ENCODE data around the gene PRKCQ. TPM values are rescaled to one million over a fixed set of nuclear protein-coding genes. Genes with fewer than 3 reads are reported as not detected.

PRKCQ gene
- total RNA-seq, 2 donors from 2014 or later: 0.41 to 0.42 TPM

DNA sequence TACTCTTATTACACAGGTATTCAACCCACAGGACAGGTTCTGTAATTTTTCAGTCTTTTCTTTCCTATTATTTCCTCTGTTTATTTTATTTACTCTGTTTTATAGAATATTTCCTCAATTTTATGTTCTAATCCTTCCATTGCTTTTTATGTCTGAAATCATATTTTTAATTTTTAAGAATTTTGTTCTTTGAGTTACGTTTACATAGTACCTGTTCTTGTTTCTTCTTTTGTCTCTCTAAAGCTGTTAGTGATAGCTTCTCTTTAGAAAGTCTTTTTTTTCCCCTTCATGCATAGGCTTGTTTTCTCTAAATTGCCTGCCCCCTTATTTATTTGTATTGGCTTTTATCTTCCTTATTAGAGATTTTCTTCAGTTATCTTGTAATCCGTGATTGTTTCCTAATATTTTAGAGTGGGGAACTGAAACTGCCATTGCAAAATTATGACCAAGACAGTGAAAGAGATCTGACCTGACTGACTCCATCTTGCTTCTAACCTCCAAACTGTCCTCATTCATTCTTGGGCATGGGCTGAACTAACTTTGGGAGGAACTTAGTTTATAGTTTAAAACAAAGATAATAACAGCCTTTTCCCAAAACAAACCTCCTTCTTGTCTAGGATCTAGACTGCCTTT lies 189.7 kb downstream of the PRKCQ start:
- H3K36me3 ChIP-seq: peaks cover 4% of the 10 kb centered on the region
- no peak overlapping the region for H3K27ac ChIP-seq
- TF ChIP-seq CTCF (IDR thresholded peaks at IDR 0.05): no peak
- H3K27me3 ChIP-seq (replicated peaks; ENCODE audit: insufficient read depth): no peaks in the 10 kb centered on the region
- H3K4me1 ChIP-seq (ENCODE audit: control insufficient read depth in 1 of 2, low read depth in 2 of 2): no peaks in the 10 kb centered on the region
- peaks cover 3% of the 10 kb centered on the region for H3K9me3 ChIP-seq
- no peak overlapping the region for H3K4me3 ChIP-seq
- no peak for ATAC-seq (ENCODE audit: insufficient number of reproducible peaks, low FRiP score, low read depth)
- DNase-seq (ENCODE audit: low spot score): no peak

DNA sequence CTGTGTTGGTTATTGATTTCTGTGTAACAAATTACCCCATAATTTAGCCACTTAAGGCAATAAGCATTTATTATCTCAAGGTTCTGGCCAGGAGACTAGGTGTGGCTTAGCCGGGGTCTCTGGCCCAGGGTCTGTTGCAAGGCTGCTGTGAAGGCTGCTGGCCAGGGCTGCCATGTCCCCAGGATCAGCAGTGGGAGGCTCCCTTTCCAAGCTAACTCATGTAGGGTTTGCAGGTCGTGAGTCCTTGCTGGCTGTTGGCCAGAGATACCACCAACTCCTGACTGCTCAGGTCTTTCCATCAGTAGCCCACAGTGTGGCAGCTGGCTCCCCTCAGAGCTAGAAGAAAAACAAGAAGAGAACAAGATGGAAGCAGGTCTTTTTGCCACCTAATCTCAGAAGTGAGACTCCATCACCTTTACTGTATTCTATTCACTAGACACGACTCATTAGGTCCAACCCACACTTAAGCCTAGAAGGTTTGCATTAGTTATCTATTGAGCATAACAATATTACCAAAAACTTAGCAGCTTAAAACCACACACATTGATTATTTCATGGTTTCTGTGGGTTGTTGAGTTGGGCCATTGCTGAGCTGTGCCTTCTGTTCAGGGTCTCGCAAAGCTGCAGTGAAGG lies 191.7 kb downstream of the PRKCQ start:
- no peak overlapping the region for H3K27ac ChIP-seq
- TF ChIP-seq CTCF (IDR thresholded peaks at IDR 0.05): no peak
- H3K4me1 ChIP-seq (ENCODE audit: control insufficient read depth in 1 of 2, low read depth in 2 of 2): peaks cover 2 to 7% of the 10 kb centered on the region in 2 donors
- no peak overlapping the region for H3K4me3 ChIP-seq
- H3K36me3 ChIP-seq: no peaks in the 10 kb centered on the region
- no peaks in the 10 kb centered on the region for H3K27me3 ChIP-seq (replicated peaks; ENCODE audit: insufficient read depth)
- DNase-seq (ENCODE audit: low spot score): no peak
- ATAC-seq (ENCODE audit: insufficient number of reproducible peaks, low FRiP score, low read depth): no peak
- peaks cover 3% of the 10 kb centered on the region for H3K9me3 ChIP-seq

DNA sequence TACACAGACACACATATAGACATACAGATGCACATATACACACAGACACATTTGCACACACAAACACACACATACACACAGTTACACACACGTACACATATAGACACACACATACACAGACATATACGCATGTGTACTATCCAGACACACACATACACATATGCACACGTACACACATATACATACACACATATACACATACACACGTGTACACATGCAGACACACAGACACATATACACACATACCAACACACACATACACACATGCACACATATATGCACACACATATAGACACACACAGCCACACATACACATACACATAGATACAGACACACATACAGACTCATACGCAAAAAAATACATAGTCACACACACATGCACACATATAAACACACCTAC lies 193.1 kb downstream of the PRKCQ start:
- no peak for DNase-seq (ENCODE audit: low spot score)
- TF ChIP-seq CTCF (IDR thresholded peaks at IDR 0.05): no peak
- Histone ChIP-seq H3K9me3 (peaks cover 3% of the 10 kb centered on the region), H3K4me1 (ENCODE audit: control insufficient read depth in 1 of 2, low read depth in 2 of 2) (peaks cover 14 to 21% of the 10 kb centered on the region in 2 donors), H3K27ac (no peak overlapping the region), H3K36me3 (no peaks in the 10 kb centered on the region), H3K27me3 (replicated peaks; ENCODE audit: insufficient read depth) (no peaks in the 10 kb centered on the region), H3K4me3 (no peak overlapping the region)
- ATAC-seq (ENCODE audit: insufficient number of reproducible peaks, low FRiP score, low read depth): no peak

GRCh38 chr10:6386346-6386745 lies 193.7 kb downstream of the PRKCQ start:
- Histone ChIP-seq H3K4me1 (ENCODE audit: control insufficient read depth in 1 of 2, low read depth in 2 of 2) (peaks cover 19 to 27% of the 10 kb centered on the region in 2 donors), H3K36me3 (no peaks in the 10 kb centered on the region), H3K27ac (no peak overlapping the region), H3K4me3 (no peak overlapping the region), H3K27me3 (replicated peaks; ENCODE audit: insufficient read depth) (no peaks in the 10 kb centered on the region), H3K9me3 (peaks cover 3% of the 10 kb centered on the region)
- DNase-seq (ENCODE audit: low spot score): no peak
- no peak for TF ChIP-seq CTCF (IDR thresholded peaks at IDR 0.05)
- ATAC-seq (ENCODE audit: insufficient number of reproducible peaks, low FRiP score, low read depth): no peak

GRCh38 chr10:6385665-6386064 lies 194.4 kb downstream of the PRKCQ start:
- Histone ChIP-seq H3K36me3 (no peaks in the 10 kb centered on the region), H3K4me3 (no peak overlapping the region), H3K27me3 (replicated peaks; ENCODE audit: insufficient read depth) (no peaks in the 10 kb centered on the region), H3K9me3 (peaks cover 3% of the 10 kb centered on the region), H3K4me1 (ENCODE audit: control insufficient read depth in 1 of 2, low read depth in 2 of 2) (peaks cover 19 to 30% of the 10 kb centered on the region in 2 donors), H3K27ac (no peak overlapping the region)
- DNase-seq (ENCODE audit: low spot score) (no peak), ATAC-seq (ENCODE audit: insufficient number of reproducible peaks, low FRiP score, low read depth) (no peak)
- TF ChIP-seq CTCF (IDR thresholded peaks at IDR 0.05): no peak
